SIG-M5 treated with dmso at 0.1 percent for 504 hours (cell line): ENCODE data around the gene CLDN1.
"Not testable (repeated sequence)": the region's sequence is repeated elsewhere in the genome, so short reads cannot be mapped to it uniquely, and the experiment has no call there.

Source experiments
- DNase-seq: peaks from one replicate; lab custom pipeline; 2025; ENCODE audit not compliant: unreplicated experiment; lab: John Stamatoyannopoulos, UW

CLDN1 gene

DNA sequence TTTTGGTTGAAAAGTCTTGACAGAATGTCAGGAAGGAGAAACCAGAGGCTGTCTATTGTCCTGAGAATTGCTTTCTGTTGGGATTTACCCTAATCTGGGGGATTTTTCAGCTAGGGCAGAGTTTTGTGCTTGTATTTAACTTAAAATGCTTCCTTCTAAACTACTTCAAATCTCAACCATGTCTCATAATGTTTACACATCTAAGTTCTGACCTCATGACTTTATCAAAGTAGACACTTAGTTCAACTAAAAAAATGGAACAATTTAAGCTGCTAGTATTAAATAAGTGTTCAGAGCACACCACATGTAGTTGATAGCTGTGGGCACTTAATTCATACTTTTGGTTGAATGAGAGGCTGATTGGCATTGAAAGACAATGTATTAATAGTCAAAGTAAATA, 28.2 kb downstream of the CLDN1 start:
- no peak for DNase-seq

DNA sequence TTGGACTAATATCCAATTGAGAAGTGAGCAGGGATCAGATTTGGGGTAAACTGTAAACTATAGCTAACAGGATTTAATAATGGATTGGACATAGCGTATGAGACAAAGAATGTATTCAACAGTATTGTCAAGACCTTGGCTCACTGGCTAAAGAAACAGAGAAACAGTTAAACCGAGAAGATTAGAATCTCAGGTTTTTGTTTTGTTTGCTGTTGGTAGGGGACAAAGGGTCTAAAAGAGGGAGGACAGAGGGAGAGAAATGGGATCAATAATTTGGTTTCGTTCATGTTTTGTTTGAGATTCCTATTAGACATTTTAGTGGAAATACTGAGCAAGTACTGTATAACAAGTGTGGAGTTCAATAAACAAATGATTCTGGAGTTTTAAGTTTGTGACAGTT, 28.6 kb downstream of the CLDN1 start:
- no peak for DNase-seq

- no peak for DNase-seq
Observed at GRCh38 chr3:190291994-190292584, 30.2 kb downstream of the CLDN1 start.

DNA sequence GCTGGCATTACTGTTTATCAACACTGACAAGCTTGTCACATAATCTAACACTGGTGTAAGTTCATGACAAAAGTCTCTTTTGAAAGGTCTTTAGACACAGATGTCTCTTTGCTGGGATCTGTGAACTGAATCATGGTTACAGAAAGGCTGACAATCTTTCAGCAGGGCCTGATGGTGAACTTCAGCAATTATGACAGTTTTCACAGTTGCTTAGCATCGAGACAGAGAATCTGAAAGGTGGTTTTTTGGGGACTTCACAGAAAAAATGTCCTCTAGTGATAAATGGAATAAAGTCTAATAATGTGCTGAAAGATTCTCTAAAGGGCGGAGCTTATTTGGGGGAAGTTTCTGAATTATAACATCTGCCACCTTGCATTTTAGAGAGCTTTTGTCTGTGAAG, 32.3 kb downstream of the CLDN1 start:
- no peak for DNase-seq

DNA sequence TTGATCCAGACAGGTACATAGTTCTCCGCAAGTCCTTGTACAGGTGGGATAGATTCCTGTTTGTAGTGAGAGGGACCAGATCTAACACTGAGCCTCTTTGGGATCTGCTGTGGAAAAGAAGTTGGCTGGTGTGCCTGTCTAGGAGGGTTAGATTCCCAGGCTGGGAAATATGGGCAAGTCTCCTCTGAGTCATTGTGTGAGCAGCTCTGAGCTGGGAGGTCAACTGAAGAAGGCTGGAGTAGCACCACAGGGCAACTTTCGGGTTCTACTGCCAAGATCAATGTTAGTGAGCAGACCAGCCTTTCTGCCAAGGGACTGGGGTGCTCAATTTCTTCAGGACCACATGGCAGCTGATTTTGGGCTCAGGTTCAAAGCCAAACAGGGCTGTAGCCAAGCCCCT, 33.4 kb downstream of the CLDN1 start:
- no peak for DNase-seq

DNA sequence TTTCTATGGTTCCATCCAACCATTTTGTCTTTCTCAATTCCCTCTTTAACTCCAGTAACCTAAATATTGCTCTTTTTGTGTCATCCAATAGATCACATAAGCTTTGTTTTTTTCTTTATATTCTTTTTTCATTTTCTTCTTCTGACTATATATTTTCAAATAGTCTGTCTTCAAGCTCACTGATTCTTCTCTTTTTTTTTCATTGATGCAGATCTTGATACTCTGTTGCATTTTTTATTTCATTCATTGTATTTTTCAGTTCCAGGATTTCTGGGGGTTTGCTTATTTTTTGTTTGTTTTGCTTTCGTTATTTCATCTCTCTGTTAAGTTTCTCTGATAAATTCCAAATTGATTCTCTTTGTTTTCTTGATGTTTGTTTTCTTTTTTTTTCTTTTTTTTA, 36.2 kb downstream of the CLDN1 start:
- no peak for DNase-seq

- peak; percentile 63 for DNase-seq
Observed at GRCh38 chr3:190281308-190282051, 40.8 kb downstream of the CLDN1 start.

GRCh38 chr3:190279690-190280089, 42.6 kb downstream of the CLDN1 start:
- no peak for DNase-seq

GRCh38 chr3:190272747-190273146, 49.5 kb downstream of the CLDN1 start:
- no peak for DNase-seq

GRCh38 chr3:190269101-190269500, 53.1 kb downstream of the CLDN1 start:
- no peak for DNase-seq

GRCh38 chr3:190267464-190267863, 54.8 kb downstream of the CLDN1 start:
- DNase-seq, result not testable (repeated sequence)

DNA sequence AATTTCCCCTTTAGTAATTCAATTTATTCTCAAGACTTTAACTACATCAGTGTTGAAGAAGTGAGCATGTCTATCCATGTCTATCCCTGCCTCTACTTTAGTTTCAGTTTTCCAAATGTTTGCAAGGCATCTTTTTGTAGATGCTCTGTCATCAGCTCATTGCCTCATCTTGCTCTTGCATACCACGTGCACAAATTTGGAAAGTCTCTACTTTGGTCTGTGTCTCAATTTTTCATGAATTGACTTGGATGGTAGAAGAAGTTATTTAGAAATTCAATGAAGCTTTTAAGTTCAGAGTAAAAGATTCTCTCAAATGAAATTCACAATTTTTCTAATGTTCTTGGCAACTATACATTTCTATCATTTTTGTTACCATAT, 55.3 kb downstream of the CLDN1 start:
- DNase-seq, result no peak

DNA sequence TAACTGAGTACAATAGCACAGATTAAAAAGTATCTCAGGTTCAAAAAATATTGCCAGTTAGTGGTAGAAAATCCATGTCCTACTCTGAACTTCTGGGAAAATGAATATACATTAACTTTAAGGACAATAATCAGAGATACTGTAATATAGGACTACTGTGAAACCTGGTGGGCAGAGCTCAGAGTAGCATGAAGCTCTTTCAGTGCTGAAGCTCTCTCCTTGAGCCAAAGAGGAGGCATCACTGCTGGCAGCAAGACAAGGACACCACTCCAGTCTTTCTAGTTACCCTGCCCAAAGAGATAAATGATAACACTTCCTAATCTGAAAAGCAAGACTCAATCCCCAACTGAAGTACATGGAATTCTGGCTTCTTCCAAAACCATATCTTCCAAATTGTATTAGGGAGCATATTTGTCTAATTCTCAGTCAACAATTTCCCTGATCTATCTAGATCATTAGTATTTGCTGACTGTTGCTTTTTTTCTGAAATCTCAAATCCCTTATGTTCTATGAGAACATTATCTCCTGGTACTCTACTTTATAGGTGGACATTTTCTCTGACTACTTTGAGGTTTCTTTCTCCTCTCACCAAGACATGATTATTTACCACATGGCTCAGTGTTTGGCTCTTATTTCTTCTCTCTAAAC, 55.9 kb downstream of the CLDN1 start:
- no peak for DNase-seq

DNA sequence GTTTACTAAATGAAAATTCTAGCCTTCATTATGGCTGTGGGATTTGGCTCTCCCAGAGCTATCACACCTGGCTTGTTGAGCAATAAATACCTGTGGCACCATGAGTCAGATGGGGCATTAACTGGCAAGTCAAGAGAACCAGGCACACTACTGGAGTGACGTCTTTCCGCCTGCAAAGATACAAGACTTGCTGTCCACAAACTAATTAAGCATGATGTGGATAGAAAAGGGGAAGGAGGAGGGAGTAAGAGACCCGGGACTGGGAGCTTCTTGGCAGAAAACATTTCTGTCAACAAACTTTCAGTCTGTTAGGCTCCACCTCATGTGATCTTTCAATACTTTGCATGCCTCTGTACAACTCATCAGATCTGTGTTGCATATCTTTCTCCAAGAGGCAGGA, 56.5 kb downstream of the CLDN1 start:
- DNase-seq, result peak; percentile 27

DNA sequence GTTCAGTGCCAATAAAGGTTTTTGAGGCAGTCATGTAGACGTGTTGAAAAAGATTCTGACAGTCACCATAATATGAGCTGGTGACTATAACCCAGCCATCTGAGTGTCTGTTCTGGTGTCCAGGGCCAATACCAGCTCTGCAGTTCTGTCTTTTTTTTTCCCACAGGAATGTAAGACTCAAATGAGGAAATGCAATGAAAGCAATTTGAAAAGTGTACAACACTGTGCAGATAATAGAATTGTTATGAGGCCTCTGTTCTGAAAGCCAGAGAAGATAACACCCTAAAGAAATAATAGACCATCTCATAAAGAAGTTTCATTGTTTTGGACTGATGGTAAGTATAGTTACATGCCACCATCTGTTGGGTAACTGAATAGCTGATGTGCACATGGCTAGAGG, 57.1 kb downstream of the CLDN1 start:
- no peak for DNase-seq

DNA sequence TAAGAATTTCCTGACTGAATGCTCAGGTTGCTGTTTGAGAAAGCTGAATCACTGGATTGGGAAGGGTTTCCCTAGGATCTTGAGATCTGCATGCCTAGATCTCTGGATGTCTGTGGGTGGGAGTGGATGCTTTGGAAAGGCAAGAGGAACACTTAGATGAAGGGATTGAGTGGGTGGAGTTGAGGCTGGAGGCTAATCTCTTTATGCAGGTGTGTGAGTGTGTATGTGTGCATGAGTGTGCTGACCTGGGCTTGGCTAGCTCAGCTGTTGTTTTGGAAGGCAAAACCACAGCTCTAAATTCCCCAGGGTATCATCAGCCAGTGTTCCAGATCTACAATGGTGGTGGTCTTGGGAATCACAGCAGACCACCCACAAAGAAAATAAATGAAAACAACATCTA, 60.5 kb downstream of the CLDN1 start:
- DNase-seq, result no peak

DNA sequence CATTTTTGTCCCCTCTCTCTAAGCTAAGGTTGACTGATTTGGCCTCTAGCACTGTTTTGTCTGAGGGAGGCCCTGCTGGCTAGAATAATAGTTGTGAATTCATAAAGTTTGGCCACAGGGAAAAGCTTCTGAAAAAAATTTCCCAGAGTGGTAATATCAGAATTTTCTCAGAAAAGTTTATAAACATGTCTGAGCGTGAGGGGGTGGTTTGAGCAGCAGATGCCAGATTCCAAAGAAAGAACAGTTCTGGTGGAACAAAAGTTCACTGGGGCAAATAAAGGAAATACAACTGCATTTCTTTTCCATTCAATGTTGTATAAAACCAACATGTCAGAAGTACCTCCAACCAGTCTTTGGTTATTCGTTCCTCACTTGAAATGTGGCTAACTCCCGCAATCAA, 61.2 kb downstream of the CLDN1 start:
- no peak for DNase-seq

DNA sequence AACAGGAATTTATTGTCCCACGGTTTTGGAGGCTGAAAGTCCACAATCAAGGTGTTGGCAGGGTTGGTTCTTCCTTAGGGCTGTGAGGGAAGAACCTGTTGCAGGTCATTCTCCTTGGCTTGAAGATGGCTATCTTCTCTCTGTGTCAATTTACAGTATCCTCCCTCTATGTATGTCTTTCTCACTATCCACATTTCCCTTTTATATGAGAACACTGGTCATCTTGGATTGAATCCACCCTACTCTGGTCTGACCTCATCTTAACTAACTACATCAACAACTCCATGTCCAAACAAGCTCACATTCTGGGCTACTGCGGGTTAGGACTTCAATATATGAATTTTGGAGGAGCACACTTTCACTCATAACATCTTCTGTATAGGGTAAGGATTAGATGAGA, 61.9 kb downstream of the CLDN1 start:
- no peak for DNase-seq

- DNase-seq, result no peak
Observed at GRCh38 chr3:190258634-190259033, 63.6 kb downstream of the CLDN1 start.
